Measurements from ENCODE around the gene NRCAM.

GRCh38 chr7:108311446-108312168, 144.6 kb downstream of the NRCAM start:
- TF ChIP-seq CHD1 (IDR thresholded peaks at IDR 0.05; ENCODE audit: low read depth, low read length), result no peak
- no peak for TF ChIP-seq POLR2A (IDR thresholded peaks at IDR 0.05; ENCODE audit: control extremely low read depth in 1 of 2, low read depth in 2 of 2, low read length in 2 of 2)
- no peak for TF ChIP-seq HDAC6 (IDR thresholded peaks at IDR 0.05; ENCODE audit: low read depth, low read length)
- TF ChIP-seq E2F6 (IDR thresholded peaks at IDR 0.05), result no peak
- TF ChIP-seq USF2 (IDR thresholded peaks at IDR 0.05; ENCODE audit: low read length), result no peak
- no peak for TF ChIP-seq KDM1A (IDR thresholded peaks at IDR 0.05; ENCODE audit: borderline replicate concordance, low read length)
- no peak for TF ChIP-seq CTCF (IDR thresholded peaks at IDR 0.05; ENCODE audit: control extremely low read depth in 1 of 3, insufficient read depth in 1 of 3, low read depth in 1 of 3, low read length in 3 of 3)
- TF ChIP-seq EP300 (IDR thresholded peaks at IDR 0.05; ENCODE audit: borderline replicate concordance in 1 of 2, low read depth in 2 of 2, low read length in 2 of 2), result no peak
- no peak for TF ChIP-seq GABPA (IDR thresholded peaks at IDR 0.05; ENCODE audit: borderline replicate concordance, insufficient read depth, low read length)

Measured in H1 (cell line).